GM18505 (cell line): ENCODE measurements around the gene SNX8.

Experiments
- ATAC-seq: cut with Tn5 transposase; IDR thresholded peaks from one replicate; pipeline ENCODE4 v1.9.1; 2021; ENCODE audit not compliant: unreplicated experiment
- POLR2A ChIP-seq: IDR thresholded peaks from 4 replicates; pipeline ENCODE4 v1.6.1; 2011; ENCODE audit warnings: borderline replicate concordance; ENCODE audit not compliant: insufficient read depth, insufficient read length; ENCODE audit errors: extremely low read depth

SNX8 gene

DNA sequence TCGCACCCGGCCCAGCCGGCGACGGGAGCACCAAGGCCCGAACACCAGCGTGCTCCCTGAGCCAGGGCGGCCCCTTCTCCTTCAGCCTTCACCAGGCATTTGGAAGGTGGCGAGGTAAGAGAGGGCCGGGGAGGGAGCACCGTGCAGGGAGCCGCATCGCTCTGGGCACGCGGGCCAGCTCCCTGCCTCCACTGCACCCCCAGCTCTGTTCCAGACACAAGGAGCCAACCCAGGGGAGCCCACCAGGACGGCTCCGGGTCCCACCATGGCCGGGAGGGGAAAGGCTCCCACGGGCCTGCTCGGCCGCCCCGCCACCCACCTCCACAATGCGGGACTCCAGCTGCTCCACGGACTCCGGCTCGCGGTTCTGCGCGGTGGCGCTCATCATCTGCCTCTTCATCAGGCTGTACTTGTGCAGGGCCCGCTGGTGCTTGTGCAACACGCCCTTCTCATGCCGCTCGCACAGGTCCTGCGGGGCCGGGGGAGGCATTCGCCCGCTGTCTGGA lies 57.1 kb downstream of the SNX8 start:
- TF ChIP-seq POLR2A: no peak
- ATAC-seq: no peak

GRCh38 chr7:2256306-2257045 lies 57.8 kb downstream of the SNX8 start:
- no peak for TF ChIP-seq POLR2A
- ATAC-seq: no peak

DNA sequence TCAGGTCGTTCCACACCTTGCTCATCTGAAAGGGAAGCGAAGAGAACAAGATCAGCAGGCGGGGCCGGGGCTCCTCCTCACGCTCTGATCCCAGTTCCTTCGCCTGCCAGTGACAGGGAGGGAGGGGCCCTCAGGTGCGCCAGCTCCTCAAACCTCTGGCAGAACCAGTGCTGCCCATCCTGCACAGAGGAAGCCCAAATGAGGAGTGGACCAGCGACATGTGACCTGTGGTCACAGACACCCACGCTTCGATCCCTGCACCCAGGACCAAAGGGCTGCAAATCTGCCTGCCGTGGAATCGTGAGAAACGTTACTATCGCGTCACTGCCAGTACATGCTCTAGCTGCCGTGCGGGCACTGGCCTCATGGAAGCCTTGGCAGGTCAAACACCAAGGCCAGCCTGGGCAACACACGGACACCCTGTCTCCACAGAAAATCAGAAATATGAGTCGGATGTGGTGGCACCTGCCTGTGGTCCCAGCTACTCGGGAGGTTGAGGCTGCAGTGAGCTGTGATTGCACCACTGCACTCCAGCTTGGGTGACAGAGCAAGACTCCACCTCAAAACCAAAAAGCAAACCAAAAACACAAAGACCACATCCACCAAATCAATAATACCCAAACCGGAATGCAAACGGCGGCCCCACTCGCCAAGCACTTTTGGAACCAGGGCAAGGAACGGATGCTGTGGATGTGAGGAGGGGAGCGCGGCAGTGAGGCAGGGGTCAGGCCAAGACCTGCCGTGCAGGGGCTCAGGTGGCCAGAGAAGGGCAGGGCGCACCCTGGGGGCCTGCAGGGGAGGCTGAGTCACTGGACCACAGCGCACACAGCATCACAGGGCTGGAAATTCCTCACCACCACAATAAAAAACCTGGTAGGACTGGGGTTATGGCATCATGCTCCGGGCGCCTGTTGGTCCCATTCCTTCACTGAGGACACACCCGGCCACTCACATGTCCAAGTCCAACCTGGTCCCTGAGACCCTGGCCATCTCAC lies 58.8 kb downstream of the SNX8 start:
- ATAC-seq: no peak
- no peak for TF ChIP-seq POLR2A

GRCh38 chr7:2254429-2255144 lies 59.7 kb downstream of the SNX8 start:
- no peak for TF ChIP-seq POLR2A
- no peak for ATAC-seq

- no peak for ATAC-seq
- no peak for TF ChIP-seq POLR2A
Observed at GRCh38 chr7:2253525-2254244, 60.6 kb downstream of the SNX8 start.

DNA sequence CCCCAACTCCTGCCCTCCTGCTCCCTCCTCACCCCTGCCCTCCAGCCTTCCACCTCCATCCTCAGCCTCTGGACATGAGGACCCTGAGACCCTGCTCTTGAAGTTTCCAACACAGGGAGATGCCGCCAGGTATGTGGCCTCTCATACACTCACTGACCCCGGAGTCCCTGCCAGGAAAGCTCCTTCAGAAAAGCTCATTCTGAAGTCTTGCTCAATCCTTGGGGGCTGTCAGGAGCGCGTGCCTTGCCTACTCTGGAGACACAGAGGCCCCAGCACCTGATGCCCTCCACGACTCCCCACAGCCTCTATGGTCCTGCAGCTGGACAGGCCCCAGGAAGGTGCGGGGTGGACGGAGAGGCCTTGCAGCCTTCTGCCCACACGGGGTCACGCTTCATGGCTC lies 61.2 kb downstream of the SNX8 start:
- no peak for TF ChIP-seq POLR2A
- no peak for ATAC-seq

GRCh38 chr7:2251841-2252771 lies 62.1 kb downstream of the SNX8 start:
- TF ChIP-seq POLR2A: peak; percentile 19
- no peak for ATAC-seq

DNA sequence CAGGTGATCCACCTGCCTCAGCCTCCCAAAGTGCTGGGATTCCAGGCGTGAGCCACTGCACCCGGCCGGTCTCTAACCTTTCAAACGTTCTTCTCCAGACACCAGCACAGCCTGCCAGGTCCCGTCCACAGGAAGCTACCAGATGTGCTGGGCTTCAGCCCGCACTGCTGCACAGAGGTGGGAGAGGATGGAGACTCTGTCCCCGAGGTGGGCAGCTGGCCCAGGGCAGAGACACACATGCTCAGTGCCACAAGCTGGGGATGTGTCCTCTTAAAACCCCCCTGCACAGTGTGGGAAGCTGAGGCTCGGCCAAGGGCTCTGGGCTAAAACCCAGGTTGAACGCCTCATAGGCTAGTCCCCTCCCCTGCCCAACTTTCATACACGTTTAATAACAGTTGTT lies 62.9 kb downstream of the SNX8 start:
- TF ChIP-seq POLR2A: no peak
- ATAC-seq: no peak

- no peak for ATAC-seq
- no peak for TF ChIP-seq POLR2A
Observed at GRCh38 chr7:2249744-2250323, 64.4 kb downstream of the SNX8 start.

GRCh38 chr7:2248984-2249694 lies 65.1 kb downstream of the SNX8 start:
- no peak for TF ChIP-seq POLR2A
- no peak for ATAC-seq

DNA sequence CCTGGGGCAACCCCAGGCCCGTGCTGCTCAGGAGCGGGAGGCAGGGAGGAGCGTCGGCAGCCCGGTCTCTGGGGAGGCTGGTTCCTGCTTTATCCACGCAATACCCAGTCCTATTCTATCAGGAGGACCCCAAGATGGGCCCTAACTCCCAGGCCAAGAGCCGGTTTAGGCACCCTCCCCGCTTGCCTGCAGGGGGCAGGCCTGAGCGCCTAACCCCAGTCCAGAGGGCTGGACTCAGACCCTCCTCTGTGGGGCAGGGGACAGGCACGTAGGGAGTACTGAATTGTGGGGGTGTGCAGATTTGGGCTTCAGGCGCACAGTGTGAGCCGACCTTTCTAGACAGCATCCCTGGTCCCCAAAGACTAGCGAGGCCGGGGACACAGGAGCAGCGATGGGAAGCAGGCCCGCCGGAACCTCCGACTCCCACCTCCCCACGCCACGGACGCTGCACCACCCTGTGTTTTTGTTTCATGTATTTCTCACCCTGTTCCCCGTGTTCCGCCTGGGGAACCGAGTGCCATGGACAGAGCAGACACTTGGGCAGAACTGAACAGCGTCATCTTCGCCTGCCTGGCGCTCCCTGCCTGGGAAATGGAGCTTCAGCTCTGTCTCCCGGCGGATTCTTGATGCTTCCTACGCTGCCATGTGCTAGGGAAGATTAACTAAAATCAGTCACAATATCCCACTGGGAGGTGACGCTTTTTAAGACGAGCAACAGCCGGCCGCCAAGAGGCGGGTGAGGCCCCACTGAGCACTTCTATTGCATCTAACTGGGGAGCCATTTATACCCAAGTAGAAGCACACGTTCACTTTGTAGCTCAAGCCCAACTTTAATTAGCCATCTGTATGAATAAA lies 66.9 kb downstream of the SNX8 start:
- ATAC-seq: no peak
- no peak for TF ChIP-seq POLR2A
